ENCODE results near the gene DENND1A.
A peak's percentile ranks its signal among the peaks of the same experiment; 100 is the strongest.
"Not testable (repeated sequence)": the region's sequence is repeated elsewhere in the genome, so short reads cannot be mapped to it uniquely, and the experiment has no call there.

The DENND1A gene

GRCh38 chr9:123408313-123409262 lies 521.3 kb downstream of the DENND1A start:
- DNase-seq (ENCODE audit: low spot score): no peak

GRCh38 chr9:123407217-123407851 lies 522.6 kb downstream of the DENND1A start:
- no peak for DNase-seq (ENCODE audit: low spot score)

GRCh38 chr9:123406691-123407216 lies 523.2 kb downstream of the DENND1A start:
- DNase-seq (ENCODE audit: low spot score): no peak

GRCh38 chr9:123406016-123406415 lies 523.9 kb downstream of the DENND1A start:
- no peak for DNase-seq (ENCODE audit: low spot score)

GRCh38 chr9:123402981-123403509 lies 526.9 kb downstream of the DENND1A start:
- DNase-seq (ENCODE audit: low spot score): no peak

GRCh38 chr9:123401879-123402513 lies 527.9 kb downstream of the DENND1A start:
- peak; percentile 60 for DNase-seq (ENCODE audit: low spot score)

GRCh38 chr9:123400926-123401503 lies 528.9 kb downstream of the DENND1A start:
- DNase-seq (ENCODE audit: low spot score): no peak

GRCh38 chr9:123399803-123400378 lies 530.0 kb downstream of the DENND1A start:
- DNase-seq (ENCODE audit: low spot score): no peak

GRCh38 chr9:123398938-123399337 lies 531.0 kb downstream of the DENND1A start:
- DNase-seq (ENCODE audit: low spot score): not testable (repeated sequence)

GRCh38 chr9:123397975-123398374 lies 532.0 kb downstream of the DENND1A start:
- DNase-seq (ENCODE audit: low spot score): no peak

- no peak for DNase-seq (ENCODE audit: low spot score)
Observed at GRCh38 chr9:123395689-123396511, 534.0 kb downstream of the DENND1A start.

GRCh38 chr9:123395276-123395688 lies 534.6 kb downstream of the DENND1A start:
- no peak for DNase-seq (ENCODE audit: low spot score)

GRCh38 chr9:123394291-123395235 lies 535.4 kb downstream of the DENND1A start:
- DNase-seq (ENCODE audit: low spot score): no peak

GRCh38 chr9:123392802-123393201 lies 537.1 kb downstream of the DENND1A start:
- no peak for DNase-seq (ENCODE audit: low spot score)

GRCh38 chr9:123391946-123392345 lies 538.0 kb downstream of the DENND1A start:
- no peak for DNase-seq (ENCODE audit: low spot score)

GRCh38 chr9:123391233-123391632 lies 538.7 kb downstream of the DENND1A start:
- no peak for DNase-seq (ENCODE audit: low spot score)

GRCh38 chr9:123390337-123391135 lies 539.4 kb downstream of the DENND1A start:
- no peak for DNase-seq (ENCODE audit: low spot score)

- no peak for DNase-seq (ENCODE audit: low spot score)
Observed at GRCh38 chr9:123389698-123390097, 540.2 kb downstream of the DENND1A start.

GRCh38 chr9:123389070-123389469 lies 540.9 kb downstream of the DENND1A start:
- DNase-seq (ENCODE audit: low spot score): no peak
